HepG2 (cell line): ENCODE data around the gene PAK1IP1. TPM values are rescaled to one million over a fixed set of nuclear protein-coding genes. Genes with fewer than 3 reads are reported as not detected.

Source experiments
- AGO2 ChIP-seq: fragments of 200-400 bp; formaldehyde crosslinking; optimal IDR thresholded peaks from 2 replicates; pipeline ENCODE3; 2017; ENCODE audit warnings: mild to moderate bottlenecking, low read depth, low read length, moderate library complexity
- MYC ChIP-seq: sonication (generic); formaldehyde crosslinking; IDR thresholded peaks from 2 replicates; pipeline ENCODE4 v1.9.0; 2021; ENCODE audit warnings: missing genetic modification reagents, borderline replicate concordance
- PRPF4 ChIP-seq: fragments of 200-400 bp; formaldehyde crosslinking; IDR thresholded peaks from 2 replicates; pipeline ENCODE4 v1.6.1; 2016; ENCODE audit warnings: low read length, low read depth; ENCODE audit not compliant: poor library complexity, severe bottlenecking
- SP1 ChIP-seq, 2 experiments: fragments of 450-650 bp in 1 of 2; sonication (generic) in 1 of 2; formaldehyde crosslinking in 1 of 2; IDR thresholded peaks; 2 replicates each; pipeline versions ENCODE4 v1.4.0 to v1.6.1; 2016 to 2020; ENCODE audit warnings: missing genetic modification reagents in 1 of 2
- ZNF263 ChIP-seq: sonication (generic); formaldehyde crosslinking; IDR thresholded peaks from 2 replicates; pipeline ENCODE4 v1.4.0; 2020; ENCODE audit warnings: missing genetic modification reagents
- ZNF333 ChIP-seq: sonication (generic); formaldehyde crosslinking; IDR thresholded peaks from 2 replicates; pipeline ENCODE4 v1.4.0; 2020; ENCODE audit warnings: mild to moderate bottlenecking, missing genetic modification reagents, borderline replicate concordance
- ZNF552 ChIP-seq: sonication (generic); formaldehyde crosslinking; IDR thresholded peaks from 2 replicates; pipeline ENCODE4 v1.9.0; 2022; ENCODE audit warnings: missing genetic modification reagents, mild to moderate bottlenecking, borderline replicate concordance
- ZSCAN30 ChIP-seq: sonication (generic); formaldehyde crosslinking; IDR thresholded peaks from 2 replicates; pipeline ENCODE4 v1.5.0; 2020; ENCODE audit warnings: mild to moderate bottlenecking, missing genetic modification reagents
- polyA plus RNA-seq, 8 experiments: library from polyadenylated mRNA; depleted of rRNA in 3 of 8; stranded (reverse) in 7 of 8; unstranded in 1 of 8; fragments of >200 nt; fragmentation: Illumina TruSeq in 4 of 8; extraction: Trizol in 4 of 8; gene quantifications; 2 replicates each; pipeline versions ENCODE4 v1.2.1 to v1.2.3, GENCODE V29; 2011 to 2016; ENCODE audit warnings: low read depth in 4 of 8, missing spikeins in 1 of 8, mixed read lengths in 1 of 8; ENCODE audit not compliant: insufficient read depth in 1 of 8
- total RNA-seq, 5 experiments: library from RNA; depleted of rRNA; stranded (reverse); fragments of >200 nt; fragmentation: Illumina TruSeq; extraction: Trizol; gene quantifications; 2 replicates each; pipeline ENCODE4 v1.2.3, GENCODE V29; 2016; ENCODE audit warnings: low read depth in 1 of 5
- TF ChIP-seq, protein P1 (sequence below): sonication (generic); formaldehyde crosslinking; IDR thresholded peaks from 2 replicates; pipeline ENCODE4 v1.9.0; 2021; ENCODE audit warnings: missing genetic modification reagents, borderline replicate concordance
- TF ChIP-seq, protein P2 (sequence below): IDR thresholded peaks from 2 replicates; pipeline ENCODE4 v1.6.1; 2016; ENCODE audit warnings: mild to moderate bottlenecking, missing biosample characterization, missing genetic modification reagents
- TF ChIP-seq, protein P3 (sequence below): sonication (generic); formaldehyde crosslinking; IDR thresholded peaks from 2 replicates; pipeline ENCODE4 v1.4.0; 2020; ENCODE audit warnings: low read depth, missing genetic modification reagents
- TF ChIP-seq, protein P4 (sequence below): fragments of 450-650 bp; IDR thresholded peaks from 2 replicates; pipeline ENCODE4 v1.6.1; 2017; ENCODE audit warnings: mild to moderate bottlenecking
- TF ChIP-seq, protein P5 (sequence below): IDR thresholded peaks from 2 replicates; pipeline ENCODE4 v1.6.1; 2016; ENCODE audit warnings: low read depth, borderline replicate concordance
- TF ChIP-seq, protein P6 (sequence below): sonication (generic); formaldehyde crosslinking; IDR thresholded peaks from 2 replicates; pipeline ENCODE4 v1.8.0; 2022; ENCODE audit warnings: missing genetic modification reagents, low read depth, mild to moderate bottlenecking, borderline replicate concordance
- TF ChIP-seq, protein P7 (sequence below): sonication (generic); formaldehyde crosslinking; IDR thresholded peaks from 2 replicates; pipeline ENCODE4 v1.4.0; 2020; ENCODE audit warnings: missing genetic modification reagents, mild to moderate bottlenecking, borderline replicate concordance

PAK1IP1 gene
- total and polyA plus RNA-seq, 2 of the 13 experiments (the other 11 are each of a cell fraction or from before 2014, with no cell fraction given): 23.4 to 66.2 TPM

DNA sequence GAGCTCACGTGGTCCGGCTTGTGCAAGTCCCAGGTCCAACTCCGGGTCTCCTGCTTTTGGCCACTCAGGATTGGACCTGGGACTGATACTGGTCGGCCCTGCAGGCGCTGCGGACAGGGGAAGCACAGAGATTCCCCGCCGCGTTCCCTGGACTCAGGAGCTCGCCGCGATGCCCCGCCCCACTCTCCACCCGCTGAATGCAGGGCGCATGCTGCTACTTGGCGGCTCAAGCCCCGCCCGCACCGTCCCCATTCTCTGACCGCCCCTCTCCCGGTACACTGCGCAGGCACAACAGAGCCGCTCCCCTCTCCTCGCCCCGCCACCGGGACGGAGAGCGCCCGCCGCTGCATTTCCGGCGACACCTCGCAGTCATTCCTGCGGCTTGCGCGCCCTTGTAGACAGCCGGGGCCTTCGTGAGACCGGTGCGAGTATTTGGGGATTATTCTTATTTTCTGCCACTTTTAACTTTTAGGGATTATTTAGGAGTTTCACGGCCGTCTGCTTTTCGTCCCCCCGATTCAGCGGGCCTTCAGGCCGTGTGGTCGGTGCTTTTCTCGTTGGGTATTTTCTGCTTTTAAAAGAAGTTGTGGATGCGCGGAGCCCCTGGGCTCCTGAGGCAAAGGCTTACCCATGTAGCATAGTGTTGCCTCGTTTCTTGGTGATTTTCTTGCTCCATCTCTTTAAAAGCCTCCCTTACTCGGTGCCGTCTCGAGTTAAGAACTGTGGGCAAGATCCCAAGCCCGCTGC, 28.2 kb downstream of the PAK1IP1 start, which contains the start of gene TMEM14C (continued):
- TF ChIP-seq, protein P1, sequence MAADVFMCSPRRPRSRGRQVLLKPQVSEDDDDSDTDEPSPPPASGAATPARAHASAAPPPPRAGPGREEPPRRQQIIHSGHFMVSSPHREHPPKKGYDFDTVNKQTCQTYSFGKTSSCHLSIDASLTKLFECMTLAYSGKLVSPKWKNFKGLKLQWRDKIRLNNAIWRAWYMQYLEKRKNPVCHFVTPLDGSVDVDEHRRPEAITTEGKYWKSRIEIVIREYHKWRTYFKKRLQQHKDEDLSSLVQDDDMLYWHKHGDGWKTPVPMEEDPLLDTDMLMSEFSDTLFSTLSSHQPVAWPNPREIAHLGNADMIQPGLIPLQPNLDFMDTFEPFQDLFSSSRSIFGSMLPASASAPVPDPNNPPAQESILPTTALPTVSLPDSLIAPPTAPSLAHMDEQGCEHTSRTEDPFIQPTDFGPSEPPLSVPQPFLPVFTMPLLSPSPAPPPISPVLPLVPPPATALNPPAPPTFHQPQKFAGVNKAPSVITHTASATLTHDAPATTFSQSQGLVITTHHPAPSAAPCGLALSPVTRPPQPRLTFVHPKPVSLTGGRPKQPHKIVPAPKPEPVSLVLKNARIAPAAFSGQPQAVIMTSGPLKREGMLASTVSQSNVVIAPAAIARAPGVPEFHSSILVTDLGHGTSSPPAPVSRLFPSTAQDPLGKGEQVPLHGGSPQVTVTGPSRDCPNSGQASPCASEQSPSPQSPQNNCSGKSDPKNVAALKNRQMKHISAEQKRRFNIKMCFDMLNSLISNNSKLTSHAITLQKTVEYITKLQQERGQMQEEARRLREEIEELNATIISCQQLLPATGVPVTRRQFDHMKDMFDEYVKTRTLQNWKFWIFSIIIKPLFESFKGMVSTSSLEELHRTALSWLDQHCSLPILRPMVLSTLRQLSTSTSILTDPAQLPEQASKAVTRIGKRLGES (CRISPR knock-in tag): no peak; the same call in 1 of the 2 replicates
- TF ChIP-seq ZNF552 (CRISPR knock-in tag): no peak
- TF ChIP-seq, protein P2, sequence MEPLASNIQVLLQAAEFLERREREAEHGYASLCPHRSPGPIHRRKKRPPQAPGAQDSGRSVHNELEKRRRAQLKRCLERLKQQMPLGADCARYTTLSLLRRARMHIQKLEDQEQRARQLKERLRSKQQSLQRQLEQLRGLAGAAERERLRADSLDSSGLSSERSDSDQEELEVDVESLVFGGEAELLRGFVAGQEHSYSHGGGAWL (CRISPR knock-in tag): peak; percentile 84
- TF ChIP-seq, protein P3, sequence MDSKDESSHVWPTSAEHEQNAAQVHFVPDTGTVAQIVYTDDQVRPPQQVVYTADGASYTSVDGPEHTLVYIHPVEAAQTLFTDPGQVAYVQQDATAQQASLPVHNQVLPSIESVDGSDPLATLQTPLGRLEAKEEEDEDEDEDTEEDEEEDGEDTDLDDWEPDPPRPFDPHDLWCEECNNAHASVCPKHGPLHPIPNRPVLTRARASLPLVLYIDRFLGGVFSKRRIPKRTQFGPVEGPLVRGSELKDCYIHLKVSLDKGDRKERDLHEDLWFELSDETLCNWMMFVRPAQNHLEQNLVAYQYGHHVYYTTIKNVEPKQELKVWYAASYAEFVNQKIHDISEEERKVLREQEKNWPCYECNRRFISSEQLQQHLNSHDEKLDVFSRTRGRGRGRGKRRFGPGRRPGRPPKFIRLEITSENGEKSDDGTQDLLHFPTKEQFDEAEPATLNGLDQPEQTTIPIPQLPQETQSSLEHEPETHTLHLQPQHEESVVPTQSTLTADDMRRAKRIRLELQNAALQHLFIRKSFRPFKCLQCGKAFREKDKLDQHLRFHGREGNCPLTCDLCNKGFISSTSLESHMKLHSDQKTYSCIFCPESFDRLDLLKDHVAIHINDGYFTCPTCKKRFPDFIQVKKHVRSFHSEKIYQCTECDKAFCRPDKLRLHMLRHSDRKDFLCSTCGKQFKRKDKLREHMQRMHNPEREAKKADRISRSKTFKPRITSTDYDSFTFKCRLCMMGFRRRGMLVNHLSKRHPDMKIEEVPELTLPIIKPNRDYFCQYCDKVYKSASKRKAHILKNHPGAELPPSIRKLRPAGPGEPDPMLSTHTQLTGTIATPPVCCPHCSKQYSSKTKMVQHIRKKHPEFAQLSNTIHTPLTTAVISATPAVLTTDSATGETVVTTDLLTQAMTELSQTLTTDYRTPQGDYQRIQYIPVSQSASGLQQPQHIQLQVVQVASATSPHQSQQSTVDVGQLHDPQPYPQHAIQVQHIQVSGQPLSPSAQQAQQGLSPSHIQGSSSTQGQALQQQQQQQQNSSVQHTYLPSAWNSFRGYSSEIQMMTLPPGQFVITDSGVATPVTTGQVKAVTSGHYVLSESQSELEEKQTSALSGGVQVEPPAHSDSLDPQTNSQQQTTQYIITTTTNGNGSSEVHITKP (CRISPR knock-in tag): peak; percentile 82
- TF ChIP-seq ZNF333: no peak
- no peak for TF ChIP-seq PRPF4
- TF ChIP-seq, protein P4, sequence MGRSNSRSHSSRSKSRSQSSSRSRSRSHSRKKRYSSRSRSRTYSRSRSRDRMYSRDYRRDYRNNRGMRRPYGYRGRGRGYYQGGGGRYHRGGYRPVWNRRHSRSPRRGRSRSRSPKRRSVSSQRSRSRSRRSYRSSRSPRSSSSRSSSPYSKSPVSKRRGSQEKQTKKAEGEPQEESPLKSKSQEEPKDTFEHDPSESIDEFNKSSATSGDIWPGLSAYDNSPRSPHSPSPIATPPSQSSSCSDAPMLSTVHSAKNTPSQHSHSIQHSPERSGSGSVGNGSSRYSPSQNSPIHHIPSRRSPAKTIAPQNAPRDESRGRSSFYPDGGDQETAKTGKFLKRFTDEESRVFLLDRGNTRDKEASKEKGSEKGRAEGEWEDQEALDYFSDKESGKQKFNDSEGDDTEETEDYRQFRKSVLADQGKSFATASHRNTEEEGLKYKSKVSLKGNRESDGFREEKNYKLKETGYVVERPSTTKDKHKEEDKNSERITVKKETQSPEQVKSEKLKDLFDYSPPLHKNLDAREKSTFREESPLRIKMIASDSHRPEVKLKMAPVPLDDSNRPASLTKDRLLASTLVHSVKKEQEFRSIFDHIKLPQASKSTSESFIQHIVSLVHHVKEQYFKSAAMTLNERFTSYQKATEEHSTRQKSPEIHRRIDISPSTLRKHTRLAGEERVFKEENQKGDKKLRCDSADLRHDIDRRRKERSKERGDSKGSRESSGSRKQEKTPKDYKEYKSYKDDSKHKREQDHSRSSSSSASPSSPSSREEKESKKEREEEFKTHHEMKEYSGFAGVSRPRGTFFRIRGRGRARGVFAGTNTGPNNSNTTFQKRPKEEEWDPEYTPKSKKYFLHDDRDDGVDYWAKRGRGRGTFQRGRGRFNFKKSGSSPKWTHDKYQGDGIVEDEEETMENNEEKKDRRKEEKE: no peak
- TF ChIP-seq, protein P5, sequence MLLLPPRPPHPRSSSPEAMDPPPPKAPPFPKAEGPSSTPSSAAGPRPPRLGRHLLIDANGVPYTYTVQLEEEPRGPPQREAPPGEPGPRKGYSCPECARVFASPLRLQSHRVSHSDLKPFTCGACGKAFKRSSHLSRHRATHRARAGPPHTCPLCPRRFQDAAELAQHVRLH (CRISPR knock-in tag): peak; percentile 86; the same call in 1 of the 2 replicates
- TF ChIP-seq ZSCAN30 (CRISPR knock-in tag): no peak; the same call in 1 of the 2 replicates
- TF ChIP-seq, protein P6, sequence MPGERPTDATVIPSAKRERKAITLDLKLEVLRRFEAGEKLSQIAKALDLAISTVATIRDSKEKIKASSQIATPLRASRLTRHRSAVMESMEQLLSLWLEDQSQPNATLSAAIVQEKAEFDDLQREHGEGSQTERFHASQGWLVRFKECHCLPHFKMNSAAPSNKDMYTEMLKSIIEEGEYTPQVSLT (CRISPR knock-in tag): no peak
- TF ChIP-seq AGO2: peak; percentile 67
- TF ChIP-seq, protein P7, sequence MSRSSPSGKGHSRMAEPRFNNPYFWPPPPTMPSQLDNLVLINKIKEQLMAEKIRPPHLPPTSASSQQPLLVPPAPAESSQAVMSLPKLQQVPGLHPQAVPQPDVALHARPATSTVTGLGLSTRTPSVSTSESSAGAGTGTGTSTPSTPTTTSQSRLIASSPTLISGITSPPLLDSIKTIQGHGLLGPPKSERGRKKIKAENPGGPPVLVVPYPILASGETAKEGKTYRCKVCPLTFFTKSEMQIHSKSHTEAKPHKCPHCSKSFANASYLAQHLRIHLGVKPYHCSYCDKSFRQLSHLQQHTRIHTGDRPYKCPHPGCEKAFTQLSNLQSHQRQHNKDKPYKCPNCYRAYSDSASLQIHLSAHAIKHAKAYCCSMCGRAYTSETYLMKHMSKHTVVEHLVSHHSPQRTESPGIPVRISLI (CRISPR knock-in tag): peak; percentile 74; the same call in 1 of the 2 replicates
- TF ChIP-seq MYC (CRISPR knock-in tag): peak; percentile 96
- TF ChIP-seq SP1 (IDR thresholded peaks at IDR 0.05): no peak
- TF ChIP-seq SP1 (CRISPR knock-in tag; IDR thresholded peaks at IDR 0.05): peak; percentile 68
- no peak for TF ChIP-seq ZNF263 (CRISPR knock-in tag)
